ENCODE measurements around the gene TMEM258.

The TMEM258 gene

DNA sequence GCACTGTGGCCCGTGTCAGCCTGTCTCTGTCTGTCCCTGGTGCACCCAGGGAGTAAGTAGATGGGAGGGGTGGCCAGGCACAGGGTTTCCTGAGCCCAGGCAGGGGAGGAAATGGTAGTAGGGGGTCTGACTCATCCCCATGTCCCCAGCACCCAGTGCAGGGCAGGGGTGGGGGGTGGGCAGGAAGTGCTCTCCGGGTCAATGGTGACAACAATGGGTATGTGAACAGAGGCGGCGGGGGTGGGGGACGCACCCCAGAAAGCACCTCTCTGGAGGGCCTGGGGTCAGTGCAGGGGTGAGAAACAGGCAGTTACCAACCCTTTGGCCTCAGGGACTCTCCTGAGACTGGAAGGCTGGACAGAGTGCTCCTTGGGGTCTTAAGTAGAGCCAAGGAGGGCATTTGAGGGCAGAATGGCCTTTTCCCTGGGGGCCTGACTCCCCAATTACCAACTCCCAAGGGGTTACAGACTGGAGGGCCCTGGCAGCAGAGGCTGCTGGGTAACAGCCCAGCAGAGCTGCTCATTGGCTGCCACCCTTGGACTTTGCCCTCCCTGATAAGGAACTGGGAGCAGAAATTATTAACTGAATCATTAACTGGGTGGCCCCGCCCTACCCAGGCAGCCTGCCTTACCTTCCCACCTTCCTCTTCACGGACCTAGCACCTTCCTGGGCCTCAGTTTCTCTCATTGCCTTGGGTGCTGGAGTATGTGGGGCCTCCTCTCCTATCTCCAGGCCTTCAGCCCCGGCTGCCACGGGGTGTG lies 35.8 kb downstream of the TMEM258 start:
- DNase-seq = no peak

GRCh38 chr11:61756147-61756451 lies 36.3 kb downstream of the TMEM258 start:
- DNase-seq = no peak

DNA sequence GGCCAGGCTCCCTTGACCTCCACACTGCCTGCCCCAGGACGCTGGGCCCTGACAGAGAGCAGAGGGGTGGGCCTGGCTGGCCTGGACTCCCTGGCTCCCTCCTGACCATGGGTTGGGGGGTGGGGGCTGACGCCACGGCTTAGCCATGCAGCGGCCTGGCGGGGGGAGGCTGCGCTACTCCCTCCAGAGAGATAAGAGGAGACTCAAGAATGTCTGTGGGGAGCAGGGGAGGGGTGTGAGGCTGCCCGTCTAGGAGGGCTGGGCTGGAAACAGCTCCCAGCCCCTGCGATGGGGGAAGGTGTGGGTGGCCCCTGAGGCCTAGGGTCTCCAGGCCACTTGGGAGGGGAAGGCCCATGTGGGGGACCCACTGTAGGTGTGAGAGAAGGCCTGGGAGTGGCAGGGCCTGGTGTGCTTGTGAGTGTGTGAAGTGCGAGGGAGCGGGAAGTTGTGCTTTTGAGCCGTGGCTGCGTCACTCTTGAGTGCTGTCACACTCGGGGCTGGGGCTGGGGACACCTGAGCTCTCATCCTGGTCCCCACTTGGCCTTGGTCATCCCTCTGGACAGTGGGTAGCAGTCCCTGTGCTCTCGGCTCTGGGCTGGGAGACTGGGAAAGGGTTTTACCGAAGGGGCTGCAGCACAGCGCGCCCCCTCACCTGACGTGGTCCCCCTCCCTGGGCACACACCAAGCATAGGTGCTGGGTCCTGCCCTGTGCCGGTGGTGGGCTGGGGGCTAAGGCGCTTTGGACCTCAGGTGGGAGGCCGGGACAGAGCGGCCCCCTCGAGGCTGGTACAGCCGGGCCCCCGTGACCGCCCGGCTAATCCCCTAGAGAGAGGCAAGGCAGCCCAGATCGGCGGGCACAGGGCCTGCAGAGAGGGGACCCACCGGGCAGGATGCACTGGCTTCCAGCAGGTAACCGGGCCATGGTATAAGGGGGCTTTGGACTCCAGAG lies 37.6 kb downstream of the TMEM258 start:
- no peak for DNase-seq

- no peak for DNase-seq
Measured at GRCh38 chr11:61753672-61754071, 38.7 kb downstream of the TMEM258 start.

- DNase-seq = no peak
Measured at GRCh38 chr11:61752925-61753521, 39.4 kb downstream of the TMEM258 start.

DNA sequence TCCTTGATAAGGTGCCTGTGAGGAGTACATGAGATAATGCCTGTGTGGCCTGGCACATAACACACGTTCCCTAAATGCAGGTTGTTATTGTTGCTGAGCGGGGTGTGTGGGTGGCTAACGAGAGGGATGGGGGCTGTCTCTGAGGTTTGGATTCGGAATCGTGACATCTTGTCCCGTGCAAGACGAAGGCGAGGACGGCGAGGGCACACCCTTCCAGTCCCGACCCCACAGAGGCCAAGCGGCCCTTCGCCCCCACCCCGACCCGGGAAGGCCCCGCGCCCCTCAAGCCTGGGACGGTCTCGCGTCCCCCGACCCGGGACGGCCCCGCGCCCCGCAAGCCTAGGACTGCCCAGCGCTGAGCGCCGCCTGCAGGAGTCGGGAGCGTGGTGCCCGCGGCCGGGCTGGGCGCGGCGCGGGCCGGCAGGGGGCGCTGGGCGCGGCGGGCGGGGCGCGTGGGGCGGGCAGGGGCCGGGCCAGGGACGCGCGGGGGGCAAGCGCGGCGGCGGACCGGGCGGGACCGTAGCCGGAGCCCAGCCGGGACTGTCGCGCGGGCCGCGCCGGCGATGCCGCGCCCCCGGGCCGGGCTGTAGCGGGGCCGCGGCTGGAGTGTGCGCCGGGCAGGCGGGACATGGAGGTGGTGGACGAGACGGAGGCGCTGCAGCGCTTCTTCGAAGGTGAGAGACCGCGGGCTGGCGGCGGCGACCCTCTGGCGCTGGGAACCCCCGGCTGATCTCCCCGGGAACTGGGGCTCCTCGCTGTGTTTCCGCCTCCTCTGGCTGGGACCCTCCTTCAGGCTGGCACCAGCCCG lies 40.1 kb downstream of the TMEM258 start, which contains the start of gene MYRF:
TSS of gene MYRF (plus strand) at position 520 of the 808 bp plus-strand sequence. CDS start at position 629, 109 bp downstream.
- DNase-seq = peak; percentile 37

DNA sequence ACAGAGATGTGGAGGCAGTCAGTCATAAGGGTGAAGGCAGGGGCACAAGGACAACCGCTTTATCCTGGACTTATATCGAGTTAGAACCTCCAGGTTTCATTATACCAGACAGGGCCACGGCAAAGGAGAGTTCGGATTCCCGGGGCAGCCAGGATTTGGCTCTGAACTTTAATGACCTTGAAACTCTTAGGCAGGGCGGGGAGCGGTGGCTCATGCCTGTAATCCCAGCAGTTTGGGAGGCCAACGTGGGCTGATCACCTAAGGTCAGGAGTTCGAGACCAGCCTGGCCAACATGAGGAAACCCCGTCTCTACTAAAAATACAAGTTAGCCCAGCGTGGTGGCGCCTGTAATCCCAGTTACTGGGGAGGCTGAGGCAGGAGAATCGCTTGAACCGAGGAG lies 41.0 kb downstream of the TMEM258 start:
- no peak for DNase-seq

- DNase-seq = no peak
Measured at GRCh38 chr11:61750631-61751273, 41.6 kb downstream of the TMEM258 start.

GRCh38 chr11:61749591-61750217 lies 42.7 kb downstream of the TMEM258 start:
- no peak for DNase-seq

GRCh38 chr11:61747967-61748285 lies 44.5 kb downstream of the TMEM258 start:
- no peak for DNase-seq

- peak; percentile 18 for DNase-seq
Measured at GRCh38 chr11:61747192-61747966, 45.0 kb downstream of the TMEM258 start.

GRCh38 chr11:61746442-61747191 lies 45.8 kb downstream of the TMEM258 start:
- DNase-seq = no peak

DNA sequence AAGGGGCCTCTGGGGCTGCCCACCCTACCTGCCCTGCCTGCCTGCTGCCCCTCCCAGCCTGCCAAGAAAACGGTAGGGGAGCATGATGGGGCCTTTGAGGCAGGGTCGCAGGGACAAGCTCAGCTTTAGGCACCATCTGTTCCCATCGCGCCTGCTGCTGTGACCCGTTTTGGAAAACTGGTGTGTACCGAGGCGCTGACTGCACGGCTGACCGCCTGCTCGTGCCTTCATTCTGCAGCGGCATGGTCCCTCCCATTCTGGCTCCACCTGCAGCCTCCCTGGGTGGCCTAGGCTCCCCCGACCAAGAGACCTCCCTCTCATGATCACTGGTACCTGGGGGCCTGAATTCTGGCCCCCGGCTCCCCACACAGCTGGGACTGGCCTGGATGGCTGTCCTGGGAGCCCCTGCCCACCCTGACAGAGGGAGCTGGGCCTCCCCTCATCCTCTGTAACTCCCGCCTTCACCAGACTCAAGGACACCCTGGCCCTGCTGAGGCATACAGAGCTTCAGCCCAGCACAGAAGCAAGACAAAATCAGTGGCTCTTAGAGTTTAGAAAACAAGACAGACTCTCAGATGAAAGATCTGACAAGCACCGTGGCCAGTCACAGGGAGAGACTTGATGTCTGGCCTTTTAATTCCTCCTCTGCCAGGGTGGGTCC lies 46.5 kb downstream of the TMEM258 start:
- DNase-seq = no peak

GRCh38 chr11:61744609-61745156 lies 47.7 kb downstream of the TMEM258 start:
- DNase-seq = no peak

DNA sequence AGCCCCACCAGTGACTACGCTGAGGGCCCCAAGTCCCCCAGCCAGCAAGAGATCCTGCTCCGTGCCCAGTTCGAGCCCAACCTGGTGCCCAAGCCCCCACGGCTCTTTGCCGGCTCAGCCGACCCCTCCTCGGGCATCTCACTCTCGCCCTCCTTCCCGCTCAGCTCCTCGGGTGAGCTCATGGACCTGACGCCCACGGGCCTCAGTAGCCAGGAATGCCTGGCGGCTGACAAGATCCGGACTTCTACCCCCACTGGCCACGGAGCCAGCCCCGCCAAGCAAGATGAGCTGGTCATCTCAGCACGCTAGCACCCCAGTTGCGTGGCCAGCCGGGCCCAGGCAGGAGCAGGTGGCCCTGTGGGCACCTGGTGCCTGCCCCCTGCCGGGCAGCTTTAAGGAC lies 48.2 kb downstream of the TMEM258 start:
- DNase-seq = no peak

GRCh38 chr11:61743486-61744095 lies 48.8 kb downstream of the TMEM258 start:
- no peak for DNase-seq

DNA sequence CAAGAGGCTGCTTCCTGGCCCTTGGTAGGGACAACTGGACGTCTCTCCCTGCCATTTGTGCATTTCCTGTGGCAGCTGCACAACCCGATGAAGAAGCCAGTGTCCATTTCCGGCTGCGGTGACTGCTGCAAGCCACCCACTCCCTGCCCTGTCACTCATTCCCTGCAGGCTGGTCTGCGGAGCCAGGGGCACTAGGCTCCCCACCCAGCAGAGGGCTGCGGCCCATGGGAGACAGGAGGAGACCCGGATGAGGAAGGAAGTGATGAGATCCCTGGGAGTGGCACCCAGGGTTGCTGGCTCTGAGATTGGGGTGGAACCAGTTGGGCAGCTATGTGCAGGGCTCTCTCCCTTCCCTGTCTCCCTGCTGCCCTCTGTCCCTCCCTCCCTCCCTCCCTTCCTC lies 50.0 kb downstream of the TMEM258 start:
- no peak for DNase-seq

DNA sequence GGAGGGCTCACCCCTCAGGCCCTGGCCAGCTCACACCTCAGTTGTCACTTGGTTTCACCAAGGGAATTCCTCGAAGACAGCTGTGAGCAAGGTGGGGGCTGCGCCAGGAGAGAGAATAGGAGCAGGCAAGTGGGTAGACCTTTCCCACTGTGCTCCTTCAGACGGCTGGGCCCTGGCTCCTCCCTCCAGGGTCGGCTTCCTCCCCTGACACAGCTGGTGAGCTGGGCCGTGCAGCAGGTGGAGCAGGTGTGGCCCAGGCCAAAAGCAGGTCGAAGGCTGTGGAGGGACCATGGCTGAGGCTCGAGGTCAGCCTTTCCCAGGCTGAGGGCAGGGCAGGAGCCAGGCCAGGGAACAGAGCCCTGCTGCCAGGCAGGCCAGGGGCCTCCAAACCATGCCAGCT lies 52.4 kb downstream of the TMEM258 start:
- DNase-seq = no peak

DNA sequence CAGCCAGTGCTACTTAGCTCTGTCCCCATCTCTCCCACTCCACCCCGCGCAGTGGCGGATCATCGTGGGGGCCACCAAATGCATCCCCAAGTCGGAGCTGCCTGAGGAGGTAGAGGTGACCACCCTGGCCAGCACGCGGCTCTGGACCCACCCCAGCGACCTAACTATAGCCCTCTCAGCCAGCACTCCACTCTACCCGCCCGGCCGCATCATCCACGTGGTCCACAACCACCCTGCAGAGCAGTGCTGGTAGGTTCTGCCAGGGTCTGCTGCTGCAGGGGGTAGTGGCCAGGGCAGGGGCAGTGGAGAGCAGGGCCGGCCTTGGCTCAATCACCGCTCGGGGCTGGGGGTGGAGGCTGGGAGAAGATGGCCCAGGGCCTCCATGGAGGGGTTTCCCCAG lies 53.0 kb downstream of the TMEM258 start:
- no peak for DNase-seq

Data from effector CD4-positive, alpha-beta T cell (primary cell).